DMS53 treated with DMSO at 0.1 percent for 48 hours (cell line): ENCODE measurements around the gene SLC35E3.
"Not testable (repeated sequence)": the region's sequence is repeated elsewhere in the genome, so short reads cannot be mapped to it uniquely, and the experiment has no call there.

Experiments used
- DNase-seq: peaks from one replicate; lab custom pipeline; 2025; ENCODE audit not compliant: unreplicated experiment; lab: John Stamatoyannopoulos, UW

SLC35E3 gene

GRCh38 chr12:68793975-68794652, 48.1 kb downstream of the SLC35E3 start:
- DNase-seq, result no peak

GRCh38 chr12:68794653-68795251, 48.8 kb downstream of the SLC35E3 start:
- no peak for DNase-seq

GRCh38 chr12:68796399-68796798, 50.4 kb downstream of the SLC35E3 start:
- DNase-seq, result no peak

GRCh38 chr12:68798882-68799234, 52.9 kb downstream of the SLC35E3 start:
- no peak for DNase-seq

- peak; percentile 46 for DNase-seq
Measured at GRCh38 chr12:68800294-68800693, 54.3 kb downstream of the SLC35E3 start.

DNA sequence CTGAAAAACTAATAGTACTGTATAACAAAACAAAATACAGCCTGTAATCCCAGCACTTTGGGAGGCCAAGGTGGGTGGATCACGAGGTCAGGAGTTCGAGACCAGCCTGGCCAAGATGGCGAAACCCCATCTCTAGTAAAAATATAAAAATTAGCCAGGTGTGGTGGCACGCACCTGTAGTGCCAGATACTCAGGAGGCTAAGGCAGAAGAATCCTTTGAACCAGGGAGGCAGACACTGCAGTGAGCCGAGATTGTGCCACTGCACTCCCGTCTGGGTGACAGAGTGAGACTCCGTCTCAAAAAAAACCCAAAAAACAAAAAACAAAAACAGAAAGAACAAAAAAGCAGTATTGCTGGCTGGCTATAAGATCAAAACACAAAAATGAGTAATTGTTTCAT, 55.1 kb downstream of the SLC35E3 start:
- DNase-seq, result not testable (repeated sequence)

DNA sequence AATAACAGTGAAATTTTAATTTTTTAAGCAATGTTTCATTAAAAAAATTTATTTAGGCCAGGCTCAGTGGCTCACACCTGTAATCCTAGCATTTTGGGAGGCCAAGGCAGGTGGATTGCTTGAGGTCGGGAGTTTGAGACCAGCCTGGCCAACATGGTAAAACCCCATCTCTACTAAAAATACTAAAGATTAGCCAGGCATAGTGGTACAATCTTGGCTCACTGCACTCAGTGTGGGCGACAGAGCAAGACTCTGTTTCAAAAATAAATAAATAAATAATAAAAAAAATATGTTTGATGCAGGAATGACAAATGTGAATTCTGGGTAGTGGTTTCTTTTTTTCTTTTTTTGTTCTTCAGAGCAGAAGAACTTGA, 56.4 kb downstream of the SLC35E3 start:
- not testable (repeated sequence) for DNase-seq

- DNase-seq, result not testable (repeated sequence)
Measured at GRCh38 chr12:68802911-68803651, 57.1 kb downstream of the SLC35E3 start.

DNA sequence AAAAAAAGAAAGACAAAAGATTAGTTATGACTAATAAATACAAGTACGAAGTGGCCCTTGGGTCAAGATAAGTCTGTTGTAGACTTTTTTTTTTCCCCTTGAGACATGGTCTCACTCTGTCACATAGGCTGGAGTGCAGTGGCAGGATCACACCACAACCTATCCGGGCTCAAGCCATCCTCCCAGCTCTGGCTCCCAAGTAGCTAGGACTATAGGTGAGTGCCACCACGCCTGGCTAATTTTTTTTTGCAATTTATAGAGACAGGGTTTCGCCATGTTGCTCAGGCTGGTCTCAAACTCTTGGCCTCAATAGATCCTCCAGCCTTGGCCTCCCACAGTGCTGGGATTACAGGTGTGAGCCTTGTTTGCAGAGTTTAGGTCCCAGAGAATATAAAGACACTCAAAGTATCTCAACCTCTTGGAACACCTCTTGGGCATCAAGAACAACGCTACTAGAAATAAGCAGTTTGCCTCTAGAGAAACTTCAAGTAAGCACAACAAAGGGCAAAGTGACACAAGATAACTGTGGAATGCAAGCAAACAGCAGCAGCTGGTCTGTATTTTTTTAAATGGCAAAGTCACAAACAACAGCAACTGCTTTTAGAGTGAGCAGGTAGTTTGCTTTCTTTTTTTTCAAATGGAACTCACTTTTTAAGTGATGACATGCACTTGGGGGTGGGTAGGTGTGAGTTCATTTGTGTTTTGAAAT, 58.1 kb downstream of the SLC35E3 start:
- DNase-seq, result no peak

- DNase-seq, result no peak
Measured at GRCh38 chr12:68804657-68805591, 58.9 kb downstream of the SLC35E3 start.

- DNase-seq, result no peak
Measured at GRCh38 chr12:68805592-68806120, 59.7 kb downstream of the SLC35E3 start.

DNA sequence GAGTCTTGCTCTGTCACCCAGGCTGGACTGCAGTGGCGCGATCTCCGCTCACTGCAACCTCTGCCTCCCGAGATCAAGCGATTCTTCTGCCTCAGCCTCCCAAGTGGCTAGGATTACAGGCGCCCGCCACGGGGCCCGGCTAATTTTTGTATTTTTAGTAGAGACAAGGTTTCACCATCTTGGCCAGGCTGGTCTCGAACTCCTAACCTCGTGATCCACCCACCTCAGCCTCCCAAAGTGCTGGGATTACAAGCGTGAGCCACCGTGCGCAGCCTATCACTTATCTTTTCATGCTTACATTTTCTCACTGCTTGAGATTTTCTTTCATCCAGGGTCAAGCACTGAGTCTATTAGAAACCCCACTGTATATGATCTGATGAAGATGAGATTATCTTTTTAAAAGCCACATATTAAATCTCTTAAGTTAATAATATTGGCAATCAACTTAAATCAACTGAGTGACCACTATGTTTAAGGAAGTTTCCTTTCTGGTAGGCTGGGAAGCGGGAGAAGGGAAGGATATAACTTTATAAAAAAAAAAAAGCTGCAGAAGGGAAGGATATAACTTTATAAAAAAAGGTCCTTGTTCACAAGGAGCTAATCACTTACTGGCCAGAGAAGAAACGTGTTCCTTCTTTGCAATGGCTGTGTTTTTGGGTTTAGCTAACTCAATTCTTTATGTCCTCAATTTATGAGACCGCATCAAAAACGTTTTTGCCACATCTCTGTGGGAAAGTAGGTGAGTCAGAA, 60.7 kb downstream of the SLC35E3 start:
- DNase-seq, result no peak

DNA sequence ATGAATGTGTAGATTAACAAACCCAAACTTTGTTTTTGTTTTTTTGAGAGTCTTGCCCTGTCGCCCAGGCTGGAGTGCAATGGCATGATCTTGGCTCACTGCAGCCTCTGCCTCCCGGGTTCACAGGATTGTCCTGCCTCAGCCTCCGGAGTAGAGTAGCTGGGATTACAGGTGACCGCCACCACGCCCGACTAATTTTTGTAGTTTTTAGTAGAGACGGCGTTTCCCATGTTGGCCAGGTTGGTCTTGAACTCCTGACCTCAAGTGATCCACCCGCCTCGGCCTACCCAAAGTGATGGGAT, 61.2 kb downstream of the SLC35E3 start:
- DNase-seq, result not testable (repeated sequence)

DNA sequence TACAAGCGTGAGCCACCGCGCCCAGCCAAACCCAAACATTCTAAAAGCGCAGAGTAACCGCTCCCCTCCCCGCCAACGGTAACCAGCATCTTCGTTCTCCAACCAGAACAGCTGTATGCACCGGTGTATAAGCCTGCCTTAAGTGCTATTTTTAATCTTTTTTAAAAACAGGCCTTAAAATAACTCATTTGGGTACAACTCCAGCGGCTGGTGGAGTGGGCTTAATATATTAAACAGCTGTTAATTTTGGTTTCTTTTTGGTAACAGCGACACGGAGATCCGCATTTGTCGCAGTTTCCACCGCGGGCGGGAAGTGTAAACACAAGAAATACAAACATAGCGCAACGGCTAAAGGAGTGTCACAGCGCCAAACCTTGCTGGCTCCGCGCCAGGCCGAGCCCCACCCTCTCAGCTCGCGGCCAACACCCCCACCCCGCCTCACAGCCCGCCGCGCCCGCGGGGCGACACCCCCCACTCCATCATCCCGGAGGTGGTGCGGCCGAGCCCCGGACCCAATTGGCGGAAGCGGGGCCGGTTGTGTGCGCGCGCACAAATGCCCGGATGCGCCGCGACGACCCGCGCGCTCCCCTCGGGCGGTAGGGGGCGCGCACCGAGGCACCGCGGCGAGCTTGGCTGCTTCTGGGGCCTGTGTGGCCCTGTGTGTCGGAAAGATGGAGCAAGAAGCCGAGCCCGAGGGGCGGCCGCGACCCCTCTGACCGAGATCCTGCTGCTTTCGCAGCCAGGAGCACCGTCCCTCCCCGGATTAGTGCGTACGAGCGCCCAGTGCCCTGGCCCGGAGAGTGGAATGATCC, 61.8 kb downstream of the SLC35E3 start, which contains the start of gene MDM2:
Gene MDM2, plus strand, starts transcription at position 602 of the 812 bp plus-strand sequence. CDS start 301 bp downstream, outside the sequence.
- peak; percentile 95 for DNase-seq

- peak; percentile 92 for DNase-seq
Measured at GRCh38 chr12:68808388-68809189, 62.6 kb downstream of the SLC35E3 start.

GRCh38 chr12:68809190-68810026, 63.4 kb downstream of the SLC35E3 start:
- no peak for DNase-seq

- DNase-seq, result not testable (repeated sequence)
Measured at GRCh38 chr12:68810027-68810389, 64.0 kb downstream of the SLC35E3 start.
